GM21423 (cell line): ENCODE data around the gene MUC7.

Experiments
- ATAC-seq: cut with Tn5 transposase; IDR thresholded peaks from one replicate; pipeline ENCODE4 v1.9.1; 2021; ENCODE audit warnings: mild to moderate bottlenecking, moderate library complexity; ENCODE audit not compliant: unreplicated experiment

Gene MUC7

DNA sequence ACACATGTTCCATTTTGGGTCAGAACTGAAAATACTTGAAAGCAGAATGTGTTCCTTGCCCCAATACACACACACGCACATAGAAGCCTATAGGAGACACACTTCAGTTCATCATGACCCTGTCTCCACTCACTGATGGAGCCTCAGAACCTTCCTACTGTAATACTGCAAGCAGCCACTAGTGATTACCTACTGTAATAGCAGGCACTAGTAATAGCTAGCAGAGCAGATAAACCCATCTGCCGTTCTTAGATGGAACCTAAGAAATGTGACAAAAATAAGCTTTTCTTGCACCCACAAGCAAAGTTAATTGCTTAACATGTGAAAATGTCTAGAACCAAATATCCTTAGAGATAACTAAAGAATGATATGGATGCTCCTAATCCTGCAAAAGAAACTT, 60.0 kb downstream of the MUC7 start:
- ATAC-seq, result peak; percentile 72
